ENCODE measurements around the gene DHX9. TPM values are rescaled to one million over a fixed set of nuclear protein-coding genes. Genes with fewer than 3 reads are reported as not detected.
A peak's percentile ranks its signal among the peaks of the same experiment; 100 is the strongest.

Gene DHX9
- total RNA-seq, 1 experiment from 2014 or later: 191 TPM

- TF ChIP-seq EZH2 (IDR thresholded peaks at IDR 0.05; ENCODE audit: low read length, unreplicated experiment) (no peak), CTCF (conservative IDR thresholded peaks at IDR 0.05; ENCODE audit: low read depth, low read length) (no peak), EZH2phosphoT487 (IDR thresholded peaks at IDR 0.05; ENCODE audit: borderline replicate concordance, low read length) (no peak)
- POLR2A ChIA-PET (ENCODE audit: unreplicated experiment): no interaction called here
Measured at GRCh38 chr1:182807907-182808306, 31.2 kb upstream of the DHX9 start.

GRCh38 chr1:182809414-182809957, 29.7 kb upstream of the DHX9 start:
- intact Hi-C loops (cut with micrococcal nuclease): no loop called here
- POLR2A ChIA-PET (ENCODE audit: unreplicated experiment): no interaction called here

More at GRCh38 chr1:182807907-182808306, 31.2 kb upstream of the DHX9 start:
- intact Hi-C loops (cut with micrococcal nuclease): no loop called here
- Histone ChIP-seq H3K4me1 (ENCODE audit: insufficient read depth, low read length) (no peaks in the 10 kb centered on the region), H4K20me1 (ENCODE audit: low read length) (no peaks in the 10 kb centered on the region), H3K4me2 (ENCODE audit: low read length) (no peak overlapping the region), H3K27ac (ENCODE audit: low read length) (no peak overlapping the region), H3K4me3 (ENCODE audit: low read length) (no peak overlapping the region), H3K9me3 (ENCODE audit: low read length) (no peaks in the 10 kb centered on the region; the same call in 1 of the 2 replicates), H3K27me3 (ENCODE audit: low read length) (no peaks in the 10 kb centered on the region), H3K36me3 (ENCODE audit: low read depth, low read length) (no peaks in the 10 kb centered on the region), H2AFZ (ENCODE audit: low read length) (no peak overlapping the region), H3F3A (ENCODE audit: low read length, unreplicated experiment) (no peaks in the 10 kb centered on the region), H3K9me2 (replicated peaks; ENCODE audit: low read length) (no peaks in the 10 kb centered on the region), H3K9ac (ENCODE audit: low read length) (no peak overlapping the region), H3K79me2 (ENCODE audit: low read length) (no peaks in the 10 kb centered on the region)
- CTCF ChIA-PET: no interaction called here
- no peak for DNase-seq
- ATAC-seq: no peak
- BruUV-seq (replicated peaks): no TSS peak

More at GRCh38 chr1:182809414-182809957, 29.7 kb upstream of the DHX9 start:
- Histone ChIP-seq H3K4me3 (ENCODE audit: low read length) (no peak overlapping the region), H3K79me2 (ENCODE audit: low read length) (no peaks in the 10 kb centered on the region), H3K9ac (ENCODE audit: low read length) (no peak overlapping the region), H3K9me2 (replicated peaks; ENCODE audit: low read length) (no peaks in the 10 kb centered on the region), H3K4me1 (ENCODE audit: insufficient read depth, low read length) (no peaks in the 10 kb centered on the region), H3F3A (ENCODE audit: low read length, unreplicated experiment) (no peaks in the 10 kb centered on the region), H3K4me2 (ENCODE audit: low read length) (no peak overlapping the region), H3K36me3 (ENCODE audit: low read depth, low read length) (no peaks in the 10 kb centered on the region), H4K20me1 (ENCODE audit: low read length) (no peaks in the 10 kb centered on the region), H2AFZ (ENCODE audit: low read length) (no peak overlapping the region), H3K9me3 (ENCODE audit: low read length) (no peaks in the 10 kb centered on the region; the same call in 1 of the 2 replicates), H3K27ac (ENCODE audit: low read length) (no peak overlapping the region), H3K27me3 (ENCODE audit: low read length) (no peaks in the 10 kb centered on the region)
- CTCF ChIA-PET: interaction anchor here (0.6 kb wide), 1 partner anchor 1409 kb away, joined by 4 read pairs; no protein-coding TSS in a partner anchor
- TF ChIP-seq EZH2 (IDR thresholded peaks at IDR 0.05; ENCODE audit: low read length, unreplicated experiment) (no peak), EZH2phosphoT487 (IDR thresholded peaks at IDR 0.05; ENCODE audit: borderline replicate concordance, low read length) (no peak), CTCF (conservative IDR thresholded peaks at IDR 0.05; ENCODE audit: low read depth, low read length) (no peak)
- peak; percentile 15 for DNase-seq
- BruUV-seq (replicated peaks): no TSS peak
- no peak for ATAC-seq

Measured in PC-3 (cell line).